ENCODE data around the gene AUTS2.

AUTS2 gene

DNA sequence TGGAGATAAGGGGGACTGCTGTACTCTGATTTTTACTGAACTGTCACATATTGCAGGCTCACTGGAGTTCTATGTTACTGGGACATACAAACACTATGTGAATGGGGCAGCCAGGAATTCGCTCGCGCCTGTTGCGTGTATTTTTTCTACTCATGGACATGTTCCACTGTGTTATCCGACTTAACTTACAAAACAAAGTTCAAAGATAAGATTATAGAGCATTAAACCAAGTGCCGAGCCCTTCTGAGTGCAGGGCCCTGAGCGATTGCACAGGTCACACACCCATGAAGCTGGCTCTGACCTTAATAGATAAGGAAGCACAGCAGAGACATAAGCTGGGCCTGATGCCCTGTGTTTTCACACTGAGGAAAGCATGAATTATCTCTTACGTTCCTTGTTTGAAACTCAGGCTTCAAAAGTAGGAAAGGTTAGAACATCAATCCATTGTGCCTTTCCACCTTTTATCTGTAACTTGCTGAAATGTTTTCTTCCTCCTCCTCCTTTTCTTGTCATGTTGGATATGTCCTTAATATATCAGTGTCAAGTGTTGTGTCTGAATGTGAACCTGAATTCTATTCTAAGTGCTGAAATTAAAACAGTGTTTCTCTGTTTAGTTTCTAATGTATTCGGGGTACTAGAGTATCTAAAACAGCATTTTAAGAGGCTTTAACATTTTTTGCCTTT is 273.8 kb downstream of the AUTS2 start:
- no peaks in the 10 kb centered on the region for H3K4me1 ChIP-seq (ENCODE audit: control insufficient read depth, low read depth, low read length)
- WGBS (ENCODE audit: extremely low coverage, insufficient coverage, low lambda C conversion rate) = no CpG with 5 or more reads among the region's 9 CpGs
- H3K27me3 ChIP-seq (ENCODE audit: insufficient read depth, low read length, poor library complexity) = no peaks in the 10 kb centered on the region
- no peak overlapping the region for H4K8ac ChIP-seq (ENCODE audit: low read depth, low read length)
- H3K4ac ChIP-seq (ENCODE audit: low read depth, low read length) = no peak overlapping the region
- H2BK120ac ChIP-seq (ENCODE audit: low read depth, low read length) = no peak overlapping the region
- H3K9ac ChIP-seq (ENCODE audit: low read length) = no peak overlapping the region
- H2BK15ac ChIP-seq (replicated peaks; ENCODE audit: low read depth) = no peak overlapping the region
- no peak overlapping the region for H3K56ac ChIP-seq (ENCODE audit: low read length)
- no peak overlapping the region for H3K4me3 ChIP-seq (ENCODE audit: low read length)
- H3K23ac ChIP-seq (ENCODE audit: low read length) = no peak overlapping the region
- no peak overlapping the region for H4K5ac ChIP-seq (ENCODE audit: low read length)
- H3K18ac ChIP-seq (ENCODE audit: low read length) = no peak overlapping the region
- H3K79me1 ChIP-seq (ENCODE audit: low read length) = no peaks in the 10 kb centered on the region
- H3K4me2 ChIP-seq (ENCODE audit: low read length) = no peak overlapping the region
- no peak overlapping the region for H3K27ac ChIP-seq (ENCODE audit: low read depth, low read length)
- no peak overlapping the region for H2BK5ac ChIP-seq (ENCODE audit: low read length)
- H2AK5ac ChIP-seq (ENCODE audit: low read length) = no peak overlapping the region
- no peaks in the 10 kb centered on the region for H3K79me2 ChIP-seq (ENCODE audit: control insufficient read depth, insufficient read depth, low read length)
- DNase-seq = no peak
- no peaks in the 10 kb centered on the region for H3K36me3 ChIP-seq (ENCODE audit: control insufficient read depth, insufficient read depth, low read length)

GRCh38 chr7:69873512-69873911 is 275.2 kb downstream of the AUTS2 start:
- Histone ChIP-seq H3K9ac (ENCODE audit: low read length) (no peak overlapping the region), H3K36me3 (ENCODE audit: control insufficient read depth, insufficient read depth, low read length) (no peaks in the 10 kb centered on the region), H2AK5ac (ENCODE audit: low read length) (no peak overlapping the region), H3K79me1 (ENCODE audit: low read length) (no peaks in the 10 kb centered on the region), H3K23ac (ENCODE audit: low read length) (no peak overlapping the region), H3K4ac (ENCODE audit: low read depth, low read length) (no peak overlapping the region), H3K79me2 (ENCODE audit: control insufficient read depth, insufficient read depth, low read length) (no peaks in the 10 kb centered on the region), H3K4me2 (ENCODE audit: low read length) (no peak overlapping the region), H3K27me3 (ENCODE audit: insufficient read depth, low read length, poor library complexity) (no peaks in the 10 kb centered on the region), H3K18ac (ENCODE audit: low read length) (no peak overlapping the region), H3K27ac (ENCODE audit: low read depth, low read length) (no peak overlapping the region), H2BK5ac (ENCODE audit: low read length) (no peak overlapping the region), H3K56ac (ENCODE audit: low read length) (no peak overlapping the region), H2BK120ac (ENCODE audit: low read depth, low read length) (no peak overlapping the region), H3K4me3 (ENCODE audit: low read length) (no peak overlapping the region), H3K4me1 (ENCODE audit: control insufficient read depth, low read depth, low read length) (no peaks in the 10 kb centered on the region), H4K8ac (ENCODE audit: low read depth, low read length) (no peak overlapping the region), H4K5ac (ENCODE audit: low read length) (no peak overlapping the region), H2BK15ac (replicated peaks; ENCODE audit: low read depth) (no peak overlapping the region)
- no CpG with 5 or more reads among the region's 3 CpGs for WGBS (ENCODE audit: extremely low coverage, insufficient coverage, low lambda C conversion rate)
- DNase-seq = no peak

DNA sequence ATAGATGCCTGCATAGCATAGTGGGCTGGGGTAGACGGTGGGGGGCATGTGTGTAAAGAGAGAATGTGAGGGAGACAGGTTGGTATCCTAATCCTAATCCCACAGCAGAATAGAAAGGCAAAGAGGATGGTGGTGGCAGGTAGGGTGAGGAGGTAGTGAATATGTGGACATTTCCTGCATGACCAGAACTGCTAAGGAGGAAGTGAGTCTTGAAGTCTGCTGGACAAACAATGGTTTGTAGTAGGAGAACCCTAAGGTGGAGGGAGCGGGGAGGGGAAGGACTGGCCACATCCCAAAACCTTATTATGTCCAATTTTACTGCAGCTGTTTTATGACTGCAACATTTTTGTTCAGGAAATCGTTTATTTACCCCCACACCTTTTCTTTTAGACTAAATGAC is 279.7 kb downstream of the AUTS2 start:
- no peak overlapping the region for H2BK5ac ChIP-seq (ENCODE audit: low read length)
- no peak overlapping the region for H3K56ac ChIP-seq (ENCODE audit: low read length)
- no peaks in the 10 kb centered on the region for H3K79me2 ChIP-seq (ENCODE audit: control insufficient read depth, insufficient read depth, low read length)
- no peaks in the 10 kb centered on the region for H3K27me3 ChIP-seq (ENCODE audit: insufficient read depth, low read length, poor library complexity)
- no peak overlapping the region for H4K5ac ChIP-seq (ENCODE audit: low read length)
- no peak overlapping the region for H2AK5ac ChIP-seq (ENCODE audit: low read length)
- H3K9ac ChIP-seq (ENCODE audit: low read length) = no peak overlapping the region
- no CpG with 5 or more reads among the region's 3 CpGs for WGBS (ENCODE audit: extremely low coverage, insufficient coverage, low lambda C conversion rate)
- H2BK15ac ChIP-seq (replicated peaks; ENCODE audit: low read depth) = no peak overlapping the region
- no peaks in the 10 kb centered on the region for H3K4me1 ChIP-seq (ENCODE audit: control insufficient read depth, low read depth, low read length)
- no peak overlapping the region for H3K27ac ChIP-seq (ENCODE audit: low read depth, low read length)
- H3K36me3 ChIP-seq (ENCODE audit: control insufficient read depth, insufficient read depth, low read length) = no peaks in the 10 kb centered on the region
- no peak for DNase-seq
- H3K18ac ChIP-seq (ENCODE audit: low read length) = no peak overlapping the region
- H3K4ac ChIP-seq (ENCODE audit: low read depth, low read length) = no peak overlapping the region
- H3K79me1 ChIP-seq (ENCODE audit: low read length) = no peaks in the 10 kb centered on the region
- H3K23ac ChIP-seq (ENCODE audit: low read length) = no peak overlapping the region
- H3K4me2 ChIP-seq (ENCODE audit: low read length) = no peak overlapping the region
- no peak overlapping the region for H4K8ac ChIP-seq (ENCODE audit: low read depth, low read length)
- H2BK120ac ChIP-seq (ENCODE audit: low read depth, low read length) = no peak overlapping the region
- H3K4me3 ChIP-seq (ENCODE audit: low read length) = no peak overlapping the region

DNA sequence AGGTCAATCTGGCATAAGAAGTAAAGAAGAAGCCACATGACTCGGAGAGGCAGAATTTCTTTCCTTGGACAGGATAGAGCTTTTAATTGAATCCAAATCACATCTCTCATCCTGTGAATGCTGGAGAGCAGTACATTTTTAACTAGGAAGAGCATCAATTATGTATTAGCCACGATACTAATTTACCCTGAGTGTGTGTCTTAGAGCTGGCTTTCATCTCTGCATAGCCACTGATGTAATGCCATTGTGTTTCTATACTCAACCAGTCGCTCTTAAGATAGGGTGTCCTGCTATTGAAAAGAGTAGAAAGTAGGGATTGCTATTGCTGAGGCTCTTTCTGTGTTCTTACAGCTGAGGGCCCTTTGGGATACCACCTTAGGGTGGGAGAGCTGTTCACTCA is 280.3 kb downstream of the AUTS2 start:
- no peak overlapping the region for H3K4me3 ChIP-seq (ENCODE audit: low read length)
- no peaks in the 10 kb centered on the region for H3K79me1 ChIP-seq (ENCODE audit: low read length)
- no peak overlapping the region for H3K56ac ChIP-seq (ENCODE audit: low read length)
- H2BK5ac ChIP-seq (ENCODE audit: low read length) = no peak overlapping the region
- no peak overlapping the region for H3K18ac ChIP-seq (ENCODE audit: low read length)
- H2AK5ac ChIP-seq (ENCODE audit: low read length) = no peak overlapping the region
- H4K5ac ChIP-seq (ENCODE audit: low read length) = no peak overlapping the region
- H2BK120ac ChIP-seq (ENCODE audit: low read depth, low read length) = no peak overlapping the region
- WGBS (ENCODE audit: extremely low coverage, insufficient coverage, low lambda C conversion rate) = no CpG with 5 or more reads among the region's 3 CpGs
- no peaks in the 10 kb centered on the region for H3K27me3 ChIP-seq (ENCODE audit: insufficient read depth, low read length, poor library complexity)
- no peak overlapping the region for H2BK15ac ChIP-seq (replicated peaks; ENCODE audit: low read depth)
- no peak overlapping the region for H3K9ac ChIP-seq (ENCODE audit: low read length)
- no peak overlapping the region for H4K8ac ChIP-seq (ENCODE audit: low read depth, low read length)
- no peak for DNase-seq
- H3K4me1 ChIP-seq (ENCODE audit: control insufficient read depth, low read depth, low read length) = no peaks in the 10 kb centered on the region
- H3K27ac ChIP-seq (ENCODE audit: low read depth, low read length) = no peak overlapping the region
- H3K36me3 ChIP-seq (ENCODE audit: control insufficient read depth, insufficient read depth, low read length) = no peaks in the 10 kb centered on the region
- H3K79me2 ChIP-seq (ENCODE audit: control insufficient read depth, insufficient read depth, low read length) = no peaks in the 10 kb centered on the region
- no peak overlapping the region for H3K4ac ChIP-seq (ENCODE audit: low read depth, low read length)
- no peak overlapping the region for H3K23ac ChIP-seq (ENCODE audit: low read length)
- no peak overlapping the region for H3K4me2 ChIP-seq (ENCODE audit: low read length)

DNA sequence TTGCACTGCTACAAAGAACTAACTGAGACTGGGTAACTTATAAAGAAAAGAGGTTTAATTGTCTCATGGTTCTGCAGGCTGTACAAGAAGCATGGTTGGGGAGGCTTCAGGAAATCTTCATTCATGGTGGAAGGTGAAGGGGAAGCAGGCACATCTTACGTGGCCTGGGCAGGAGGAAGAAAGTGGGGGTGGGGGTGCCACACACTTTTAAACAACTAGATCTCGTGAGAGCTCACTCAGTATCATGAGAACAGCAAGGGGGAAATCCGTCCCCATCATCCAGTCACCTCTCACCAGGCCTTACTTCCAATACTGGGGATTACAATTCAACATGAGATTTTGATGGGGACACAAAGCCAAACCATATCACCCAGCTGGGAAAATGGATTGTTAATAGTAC is 281.7 kb downstream of the AUTS2 start:
- no CpG with 5 or more reads among the region's 3 CpGs for WGBS (ENCODE audit: extremely low coverage, insufficient coverage, low lambda C conversion rate)
- no peak for DNase-seq

DNA sequence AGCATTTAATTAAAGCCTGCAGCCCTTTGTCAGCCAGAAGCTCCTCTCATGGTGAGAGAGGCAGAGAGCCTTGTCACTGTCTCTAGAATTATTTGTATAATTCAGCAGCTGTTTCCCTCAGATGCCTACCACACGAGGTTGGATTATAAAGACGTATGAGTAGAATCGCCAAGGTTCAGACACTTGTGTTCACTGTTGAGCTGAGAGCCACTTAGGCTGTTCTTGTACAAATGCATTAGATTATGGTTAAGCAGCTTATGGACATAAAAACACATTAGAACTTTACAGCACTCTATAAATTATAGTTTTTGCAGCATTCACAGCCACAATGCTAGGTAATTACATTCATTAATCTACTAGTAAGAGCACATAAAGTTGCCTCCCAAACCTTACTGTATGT is 282.6 kb downstream of the AUTS2 start:
- Histone ChIP-seq H3K27ac (ENCODE audit: low read depth, low read length) (no peak overlapping the region), H3K36me3 (ENCODE audit: control insufficient read depth, insufficient read depth, low read length) (no peaks in the 10 kb centered on the region), H3K23ac (ENCODE audit: low read length) (no peak overlapping the region), H3K79me2 (ENCODE audit: control insufficient read depth, insufficient read depth, low read length) (no peaks in the 10 kb centered on the region), H2BK15ac (replicated peaks; ENCODE audit: low read depth) (no peak overlapping the region), H3K79me1 (ENCODE audit: low read length) (no peaks in the 10 kb centered on the region), H2BK5ac (ENCODE audit: low read length) (no peak overlapping the region), H2BK120ac (ENCODE audit: low read depth, low read length) (no peak overlapping the region), H3K4me1 (ENCODE audit: control insufficient read depth, low read depth, low read length) (no peaks in the 10 kb centered on the region), H3K4ac (ENCODE audit: low read depth, low read length) (no peak overlapping the region), H4K5ac (ENCODE audit: low read length) (no peak overlapping the region), H3K27me3 (ENCODE audit: insufficient read depth, low read length, poor library complexity) (no peaks in the 10 kb centered on the region), H3K18ac (ENCODE audit: low read length) (no peak overlapping the region), H3K9ac (ENCODE audit: low read length) (no peak overlapping the region), H3K56ac (ENCODE audit: low read length) (no peak overlapping the region), H4K8ac (ENCODE audit: low read depth, low read length) (no peak overlapping the region), H2AK5ac (ENCODE audit: low read length) (no peak overlapping the region), H3K4me2 (ENCODE audit: low read length) (no peak overlapping the region), H3K4me3 (ENCODE audit: low read length) (no peak overlapping the region)
- DNase-seq = no peak
- WGBS (ENCODE audit: extremely low coverage, insufficient coverage, low lambda C conversion rate) = no CpG with 5 or more reads among the region's 3 CpGs

More for the DNA sequence above, 281.7 kb downstream of the AUTS2 start:
- Histone ChIP-seq H3K18ac (ENCODE audit: low read length) (no peak overlapping the region), H3K4me3 (ENCODE audit: low read length) (no peak overlapping the region), H3K4me1 (ENCODE audit: control insufficient read depth, low read depth, low read length) (no peaks in the 10 kb centered on the region), H3K56ac (ENCODE audit: low read length) (no peak overlapping the region), H3K27ac (ENCODE audit: low read depth, low read length) (no peak overlapping the region), H3K79me1 (ENCODE audit: low read length) (no peaks in the 10 kb centered on the region), H3K23ac (ENCODE audit: low read length) (no peak overlapping the region), H2BK120ac (ENCODE audit: low read depth, low read length) (no peak overlapping the region), H3K4me2 (ENCODE audit: low read length) (no peak overlapping the region), H3K27me3 (ENCODE audit: insufficient read depth, low read length, poor library complexity) (no peaks in the 10 kb centered on the region), H3K4ac (ENCODE audit: low read depth, low read length) (no peak overlapping the region), H2BK5ac (ENCODE audit: low read length) (no peak overlapping the region), H2BK15ac (replicated peaks; ENCODE audit: low read depth) (no peak overlapping the region), H4K8ac (ENCODE audit: low read depth, low read length) (no peak overlapping the region), H4K5ac (ENCODE audit: low read length) (no peak overlapping the region), H2AK5ac (ENCODE audit: low read length) (no peak overlapping the region), H3K36me3 (ENCODE audit: control insufficient read depth, insufficient read depth, low read length) (no peaks in the 10 kb centered on the region), H3K9ac (ENCODE audit: low read length) (no peak overlapping the region), H3K79me2 (ENCODE audit: control insufficient read depth, insufficient read depth, low read length) (no peaks in the 10 kb centered on the region)

Data from mesendoderm (in vitro differentiated cells).